ENCODE data around the gene PRKAG2.

PRKAG2 gene

DNA sequence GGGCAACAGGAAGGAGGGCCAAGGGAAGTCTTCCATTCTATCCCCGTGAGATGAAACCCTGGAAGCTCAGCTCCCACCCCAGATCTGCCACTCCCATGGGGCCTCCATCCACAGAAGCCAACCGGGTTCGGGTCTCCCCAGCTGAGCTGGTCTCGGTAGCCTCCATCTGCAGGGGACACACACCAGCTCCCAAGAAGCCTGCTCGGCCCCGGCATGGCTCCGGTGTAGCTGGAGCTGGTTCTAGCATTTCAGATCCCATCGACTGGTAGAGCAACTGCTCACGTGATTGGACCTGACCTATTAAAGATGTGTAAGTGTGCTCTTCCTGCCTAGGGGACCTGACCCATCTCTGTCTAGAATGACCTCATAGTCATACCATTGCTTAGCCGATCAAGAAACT lies 138.0 kb downstream of the PRKAG2 start:
- no peak for DNase-seq

DNA sequence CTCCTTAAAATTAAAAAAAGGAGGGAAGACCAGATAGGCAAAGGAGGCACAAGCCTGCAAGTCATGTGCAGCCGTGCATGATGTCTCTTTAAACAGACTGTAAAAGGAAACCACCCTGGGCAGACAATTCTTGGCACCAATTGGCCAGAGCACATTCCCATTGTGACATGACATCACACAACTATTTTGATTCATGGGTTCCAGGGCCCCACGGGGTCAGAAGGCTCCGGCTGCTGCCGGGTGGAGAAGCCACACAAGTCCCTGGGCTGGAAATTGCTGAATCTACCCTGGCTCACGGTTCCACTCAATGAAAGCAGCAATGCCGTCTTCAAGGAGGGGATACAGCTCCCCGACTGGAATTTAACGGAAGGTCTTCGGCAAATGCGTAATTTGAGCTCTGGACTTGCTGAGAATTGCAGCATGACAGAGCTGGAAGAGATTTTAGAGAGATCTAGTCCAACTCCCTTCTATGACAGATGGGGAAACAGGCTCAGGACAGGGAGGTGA lies 140.5 kb downstream of the PRKAG2 start:
- DNase-seq: peak; percentile 100

GRCh38 chr7:151735851-151736402 lies 141.0 kb downstream of the PRKAG2 start:
- DNase-seq: peak; percentile 100

DNA sequence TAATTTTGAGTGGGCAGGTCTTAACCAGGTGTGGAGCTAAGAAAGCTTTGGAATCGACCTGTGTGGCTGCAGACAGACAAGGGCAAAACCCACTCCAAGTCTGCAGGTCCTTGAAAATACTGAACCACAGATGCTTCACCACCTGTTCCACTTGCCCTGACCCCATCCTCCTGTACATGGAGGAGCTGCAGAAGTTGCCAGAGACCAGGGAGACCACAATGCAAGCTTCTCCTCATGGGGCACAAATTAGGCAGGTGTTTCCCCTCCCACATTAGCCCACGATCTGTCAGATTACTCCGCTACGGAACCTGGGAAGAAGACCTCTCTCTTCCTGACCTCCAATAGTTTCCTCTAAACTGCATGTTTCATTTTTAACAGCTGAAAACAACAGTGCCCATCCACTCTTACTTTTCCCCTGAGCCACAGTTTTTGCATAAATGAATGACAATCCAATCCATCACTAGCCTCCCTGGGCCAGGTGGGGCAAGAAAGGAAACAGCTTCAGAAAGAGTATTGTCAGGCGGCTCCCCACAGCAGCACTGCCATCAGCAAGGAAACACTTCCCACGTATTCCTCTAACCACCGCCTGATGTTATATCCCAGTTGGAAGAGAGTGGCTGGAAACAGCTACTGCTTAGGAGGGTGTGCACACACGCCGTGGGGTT lies 141.6 kb downstream of the PRKAG2 start:
- peak; percentile 93 for DNase-seq

GRCh38 chr7:151732834-151733592 lies 143.9 kb downstream of the PRKAG2 start:
- peak; percentile 67 for DNase-seq

DNA sequence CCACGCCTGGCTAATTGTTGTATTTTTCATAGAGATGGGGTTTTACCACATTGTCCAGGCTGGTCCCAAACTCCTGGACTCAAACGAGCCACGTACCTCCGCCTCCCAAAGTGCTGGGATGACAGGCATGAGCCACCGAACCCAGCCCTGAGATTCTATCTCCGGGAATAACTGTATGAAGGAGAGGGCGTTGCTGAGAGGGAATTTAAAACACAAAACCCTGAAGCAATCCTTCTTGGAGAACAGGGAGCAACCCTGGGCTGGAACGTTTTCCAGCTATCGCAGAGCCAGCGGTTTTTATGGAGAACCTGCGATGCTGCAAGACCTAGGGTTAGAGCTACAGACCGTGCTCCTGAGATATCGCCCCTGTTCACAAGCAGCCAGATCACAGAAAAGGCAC lies 144.6 kb downstream of the PRKAG2 start:
- no peak for DNase-seq

DNA sequence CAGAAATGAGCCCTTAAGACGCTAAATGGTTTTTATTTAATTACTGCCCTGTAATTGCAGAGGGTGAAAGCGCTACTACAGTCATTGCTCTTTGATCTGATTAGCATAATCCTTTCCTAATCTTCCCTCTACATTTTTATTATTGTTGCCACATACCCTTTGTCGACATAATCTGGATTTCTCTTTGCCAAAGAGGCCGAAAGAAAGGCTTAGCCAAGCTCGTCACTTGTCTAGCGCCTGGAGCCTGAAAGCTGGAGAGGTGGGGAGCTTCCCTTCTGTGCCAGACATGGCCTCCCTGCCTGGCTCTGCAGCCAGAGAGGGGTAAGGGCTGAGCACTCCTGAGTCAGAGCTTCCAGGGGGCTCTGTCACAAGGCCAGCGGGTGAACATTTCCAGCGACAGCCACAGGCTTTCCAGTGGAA lies 145.9 kb downstream of the PRKAG2 start:
- peak; percentile 76 for DNase-seq

- DNase-seq: no peak
These were observed 146.3 kb downstream of the PRKAG2 start for GRCh38 chr7:151730591-151730990.

GRCh38 chr7:151729521-151729921 lies 147.4 kb downstream of the PRKAG2 start:
- DNase-seq: no peak

DNA sequence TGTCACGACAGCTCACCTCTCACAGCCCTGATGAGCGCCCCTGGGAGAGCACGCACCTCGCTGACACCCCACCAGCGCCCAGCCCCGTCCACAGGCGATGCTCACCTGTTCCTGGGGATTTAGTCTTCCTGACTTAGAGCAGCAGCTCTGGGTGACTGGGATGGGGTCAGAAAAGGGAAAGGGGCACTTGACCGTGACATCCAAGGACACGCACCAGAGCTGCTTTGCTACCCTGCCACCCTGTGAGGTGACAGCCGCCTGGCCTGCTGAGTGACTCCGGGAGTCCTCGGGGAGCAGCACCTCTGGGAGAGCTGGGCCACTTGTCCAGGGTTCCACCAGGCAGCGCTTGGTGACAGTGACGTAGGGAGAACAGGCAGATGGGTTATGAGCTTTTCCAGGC lies 148.2 kb downstream of the PRKAG2 start:
- DNase-seq: no peak

DNA sequence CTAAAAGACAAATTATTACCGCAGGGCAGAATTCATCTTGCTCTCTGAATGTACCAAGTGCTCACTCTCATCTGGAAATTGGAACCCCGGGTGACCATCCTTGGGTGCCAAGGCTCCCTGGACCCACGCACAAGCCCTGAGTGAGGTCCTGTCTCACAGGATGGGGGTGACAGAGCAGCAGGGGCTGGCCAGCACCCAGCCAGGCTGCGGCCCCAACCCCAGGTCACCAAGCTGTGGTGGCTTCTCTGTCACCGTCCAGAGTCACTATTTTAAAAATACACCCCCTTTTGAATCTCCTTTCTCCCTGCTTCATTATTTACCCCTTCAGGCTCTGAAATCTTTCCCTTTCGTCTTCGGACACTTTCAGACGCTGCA lies 148.6 kb downstream of the PRKAG2 start:
- no peak for DNase-seq

GRCh38 chr7:151727579-151728285 lies 149.2 kb downstream of the PRKAG2 start:
- peak; percentile 95 for DNase-seq

- no peak for DNase-seq
These were observed 150.0 kb downstream of the PRKAG2 start for GRCh38 chr7:151726652-151727578.

DNA sequence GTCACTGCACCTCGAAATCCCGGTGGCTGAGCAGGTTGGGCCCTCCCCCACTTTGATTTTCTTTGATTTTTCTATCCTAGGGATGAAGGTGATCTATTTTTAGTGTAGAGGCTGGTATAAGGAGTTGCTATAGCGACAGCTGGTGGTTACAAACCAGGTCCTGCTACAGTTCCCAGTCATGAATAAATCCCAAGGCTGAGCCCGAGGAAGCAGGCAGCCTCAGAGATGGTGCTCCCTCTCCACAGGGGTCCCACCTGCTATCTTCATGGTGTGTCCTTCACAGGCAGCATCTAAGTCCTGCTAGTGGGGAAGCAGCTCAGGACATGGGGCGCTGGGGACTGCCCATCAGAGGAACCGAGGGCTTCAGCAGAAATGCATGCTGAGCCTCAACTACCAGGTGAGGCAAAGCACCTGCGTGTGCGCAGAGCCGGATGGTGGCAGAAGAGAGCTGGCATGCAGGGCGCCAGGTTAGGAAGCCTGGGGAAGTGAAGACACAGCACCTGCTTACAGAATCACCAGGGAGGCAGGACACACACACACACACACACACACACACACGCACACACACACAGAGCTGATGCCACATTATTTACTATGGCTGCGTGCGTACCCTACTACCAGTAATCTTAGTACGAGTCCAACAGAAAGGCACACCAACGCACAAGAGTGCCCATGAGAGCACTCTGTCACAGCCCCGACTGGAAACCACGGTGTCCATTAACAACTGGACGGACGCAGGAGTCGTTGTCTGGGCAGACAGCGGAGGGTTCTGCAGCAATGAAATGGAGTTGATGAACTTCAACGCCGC lies 150.9 kb downstream of the PRKAG2 start:
- DNase-seq: peak; percentile 80

GRCh38 chr7:151724920-151725584 lies 151.9 kb downstream of the PRKAG2 start:
- DNase-seq: no peak

- no peak for DNase-seq
These were observed 152.5 kb downstream of the PRKAG2 start for GRCh38 chr7:151724250-151724915.

- DNase-seq: no peak
These were observed 153.6 kb downstream of the PRKAG2 start for GRCh38 chr7:151723321-151723720.

DNA sequence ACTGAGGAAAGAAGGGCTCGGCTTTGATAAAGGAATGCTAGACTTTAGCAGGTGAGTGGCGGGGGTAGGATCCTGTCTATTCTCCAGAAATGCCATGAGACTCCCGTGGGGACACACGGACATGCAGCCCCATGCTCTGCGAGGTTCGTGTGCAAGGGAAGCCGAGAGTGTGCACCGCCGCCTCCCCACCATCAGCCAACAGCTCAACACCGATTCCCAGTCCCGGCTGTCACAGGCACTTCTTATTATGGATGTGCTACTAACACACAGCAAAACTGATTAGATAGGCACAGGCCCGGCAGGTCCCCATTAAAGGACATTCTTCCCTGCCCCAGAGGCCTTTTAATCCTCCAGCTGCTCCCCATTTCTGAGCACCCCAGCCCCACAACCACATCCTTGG lies 154.4 kb downstream of the PRKAG2 start:
- no peak for DNase-seq

GRCh38 chr7:151721694-151722093 lies 155.2 kb downstream of the PRKAG2 start:
- no peak for DNase-seq

GRCh38 chr7:151721236-151721635 lies 155.7 kb downstream of the PRKAG2 start:
- no peak for DNase-seq

Data from NCI-H69 (cell line).